NCI-H1105 treated with DMSO at 0.1 percent for 48 hours (cell line): ENCODE data around the gene E2F6.

Experiments
- DNase-seq: peaks from one replicate; lab custom pipeline; 2025; lab: John Stamatoyannopoulos, UW

The E2F6 gene

GRCh38 chr2:11493282-11493681 is 27.3 kb upstream of the E2F6 start:
- no peak for DNase-seq

- DNase-seq = no peak
Measured at GRCh38 chr2:11492720-11493119, 26.8 kb upstream of the E2F6 start.

- DNase-seq = no peak
Measured at GRCh38 chr2:11492244-11492643, 26.3 kb upstream of the E2F6 start.

GRCh38 chr2:11491348-11491933 is 25.5 kb upstream of the E2F6 start:
- no peak for DNase-seq

GRCh38 chr2:11490194-11490593 is 24.2 kb upstream of the E2F6 start:
- DNase-seq = no peak

GRCh38 chr2:11488809-11489208 is 22.8 kb upstream of the E2F6 start:
- no peak for DNase-seq

- DNase-seq = no peak
Measured at GRCh38 chr2:11483806-11484617, 18.1 kb upstream of the E2F6 start.

GRCh38 chr2:11482473-11483035 is 16.6 kb upstream of the E2F6 start:
- no peak for DNase-seq

- DNase-seq = no peak
Measured at GRCh38 chr2:11481789-11482472, 16.0 kb upstream of the E2F6 start.

GRCh38 chr2:11481426-11481788 is 15.4 kb upstream of the E2F6 start:
- DNase-seq = no peak

GRCh38 chr2:11480859-11481258 is 14.9 kb upstream of the E2F6 start:
- no peak for DNase-seq

GRCh38 chr2:11480406-11480805 is 14.4 kb upstream of the E2F6 start:
- DNase-seq = no peak

- DNase-seq = no peak
Measured at GRCh38 chr2:11478899-11479605, 13.1 kb upstream of the E2F6 start.

- peak; percentile 69 for DNase-seq
Measured at GRCh38 chr2:11477994-11478393, 12.0 kb upstream of the E2F6 start.

- DNase-seq = no peak
Measured at GRCh38 chr2:11473659-11474433, 7.9 kb upstream of the E2F6 start.

- DNase-seq = no peak
Measured at GRCh38 chr2:11467749-11468148, 1.8 kb upstream of the E2F6 start.

- DNase-seq = no peak
Measured at GRCh38 chr2:11467129-11467649, 1.2 kb upstream of the E2F6 start.

- no peak for DNase-seq
Measured at GRCh38 chr2:11466307-11467128, 557 bp upstream of the E2F6 start.

- DNase-seq = no peak
Measured at GRCh38 chr2:11465110-11465484, 864 bp downstream of the E2F6 start.

GRCh38 chr2:11459816-11460215 is 6.1 kb downstream of the E2F6 start:
- no peak for DNase-seq
